ENCODE data around the gene TNNI2. TPM values are rescaled to one million over a fixed set of nuclear protein-coding genes. Genes with fewer than 3 reads are reported as not detected.

Gene TNNI2
- total and polyA plus RNA-seq, 9 donors, result 0.41 to 1.2 (median 0.66) TPM; not detected in 5

DNA sequence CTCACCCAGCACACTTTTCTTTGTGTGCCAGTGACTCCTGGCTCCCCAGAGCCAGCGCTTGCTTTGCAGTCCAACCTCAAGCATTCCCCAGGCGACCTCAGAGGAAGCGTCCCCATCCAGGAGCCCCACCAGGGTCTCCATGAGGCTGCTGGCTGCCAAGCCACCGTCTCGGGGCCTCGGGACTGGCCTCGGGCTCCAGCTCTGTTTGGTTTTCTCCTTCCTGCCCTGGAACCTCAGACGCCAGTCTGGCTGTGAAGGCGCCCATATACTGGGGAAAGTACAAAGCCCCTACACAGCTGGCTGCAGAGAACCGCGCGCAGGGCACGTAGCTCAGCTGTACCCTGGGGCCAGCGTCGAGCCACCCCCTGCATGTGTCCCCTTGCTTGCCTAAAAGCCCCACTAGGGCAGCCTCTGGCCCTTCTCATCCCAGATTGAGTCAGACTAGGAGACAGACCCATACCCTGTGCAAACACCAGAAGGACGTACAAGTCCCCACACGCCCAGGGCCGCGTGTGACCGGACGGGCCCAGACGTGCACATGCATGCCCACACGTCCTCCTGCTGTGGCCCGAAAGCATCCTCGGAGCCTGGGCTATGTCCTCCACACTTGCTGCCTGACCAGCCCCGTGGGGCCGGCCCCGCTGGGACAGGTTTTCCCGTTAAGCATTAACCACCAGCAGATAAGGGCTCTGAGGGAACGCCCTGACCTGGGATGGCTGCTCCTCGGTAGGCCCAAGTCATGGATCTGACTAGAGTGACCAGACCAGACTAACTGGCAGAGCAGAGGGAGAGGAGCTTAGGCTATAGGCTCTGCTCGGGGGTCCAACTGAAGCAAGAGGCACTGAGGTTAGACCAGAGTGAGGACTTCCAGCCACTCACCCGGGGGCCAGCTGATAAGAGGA is 8.2 kb upstream of the TNNI2 start:
- Histone ChIP-seq H3K36me3 (no peaks in the 10 kb centered on the region), H3K9me3 (no peaks in the 10 kb centered on the region), H3K4me3 (no peak overlapping the region), H3K4me1 (ENCODE audit: insufficient read depth) (no peaks in the 10 kb centered on the region), H3K27ac (no peak overlapping the region), H3K27me3 (no peaks in the 10 kb centered on the region)
- WGBS, 3 donors, result 71 to 77% (median 77%) methylated on average over 33 of the region's 33 CpGs
- DNase-seq, result no peak
- intact Hi-C loops (cut with DNase I), result loop anchor here in 1 of 4 donors (10.0 kb wide), 1 partner anchor 176 kb away; no protein-coding TSS in a partner anchor
- no peak for TF ChIP-seq EP300 (IDR thresholded peaks at IDR 0.05)
- TF ChIP-seq, protein P1, sequence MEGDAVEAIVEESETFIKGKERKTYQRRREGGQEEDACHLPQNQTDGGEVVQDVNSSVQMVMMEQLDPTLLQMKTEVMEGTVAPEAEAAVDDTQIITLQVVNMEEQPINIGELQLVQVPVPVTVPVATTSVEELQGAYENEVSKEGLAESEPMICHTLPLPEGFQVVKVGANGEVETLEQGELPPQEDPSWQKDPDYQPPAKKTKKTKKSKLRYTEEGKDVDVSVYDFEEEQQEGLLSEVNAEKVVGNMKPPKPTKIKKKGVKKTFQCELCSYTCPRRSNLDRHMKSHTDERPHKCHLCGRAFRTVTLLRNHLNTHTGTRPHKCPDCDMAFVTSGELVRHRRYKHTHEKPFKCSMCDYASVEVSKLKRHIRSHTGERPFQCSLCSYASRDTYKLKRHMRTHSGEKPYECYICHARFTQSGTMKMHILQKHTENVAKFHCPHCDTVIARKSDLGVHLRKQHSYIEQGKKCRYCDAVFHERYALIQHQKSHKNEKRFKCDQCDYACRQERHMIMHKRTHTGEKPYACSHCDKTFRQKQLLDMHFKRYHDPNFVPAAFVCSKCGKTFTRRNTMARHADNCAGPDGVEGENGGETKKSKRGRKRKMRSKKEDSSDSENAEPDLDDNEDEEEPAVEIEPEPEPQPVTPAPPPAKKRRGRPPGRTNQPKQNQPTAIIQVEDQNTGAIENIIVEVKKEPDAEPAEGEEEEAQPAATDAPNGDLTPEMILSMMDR (IDR thresholded peaks at IDR 0.05), result no peak
- TF ChIP-seq POLR2A (IDR thresholded peaks at IDR 0.05), result no peak

DNA sequence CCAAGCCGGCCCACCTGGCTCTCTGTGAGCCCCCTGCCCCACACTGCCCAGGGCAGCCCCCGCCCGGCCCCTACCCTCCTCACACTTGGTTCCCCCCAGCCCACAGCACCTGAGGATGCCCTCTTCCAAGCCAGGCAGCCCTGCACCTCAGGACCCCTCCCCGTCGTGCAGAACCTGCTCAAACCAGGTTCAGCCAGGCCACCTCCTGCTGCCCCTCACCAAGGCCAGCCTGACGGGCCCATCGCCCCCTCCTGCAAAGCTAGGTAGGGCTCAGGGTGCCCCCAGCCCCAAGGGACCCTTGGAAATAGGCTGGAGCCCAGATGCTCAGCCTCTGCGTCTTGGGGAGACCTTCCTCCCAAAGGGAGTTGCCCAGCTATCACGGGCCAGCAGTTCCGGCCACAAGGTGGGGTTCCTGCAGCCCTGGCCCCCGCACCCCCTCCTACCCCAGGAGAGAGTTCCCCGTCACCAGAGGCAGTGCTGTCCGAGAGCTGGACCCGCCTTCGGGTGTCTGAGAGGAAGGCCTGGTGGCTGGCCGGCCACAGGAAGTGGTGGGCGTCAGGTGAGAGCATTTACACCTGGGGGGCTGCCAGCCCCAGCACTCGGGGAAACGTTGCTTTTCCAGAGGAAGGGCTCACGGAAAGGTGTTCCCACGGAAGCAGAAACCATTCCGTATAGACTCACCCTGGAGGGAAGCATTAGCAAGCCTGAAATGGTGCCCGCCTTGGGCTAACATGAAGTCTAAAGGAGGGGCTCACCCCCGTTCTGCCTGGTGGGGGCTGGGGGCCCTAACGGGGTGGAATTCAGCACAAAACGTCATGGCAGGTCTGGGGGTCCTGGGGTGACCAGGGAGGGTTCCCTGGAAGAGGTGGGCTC is 7.2 kb upstream of the TNNI2 start:
- Histone ChIP-seq H3K4me1 (ENCODE audit: insufficient read depth) (no peaks in the 10 kb centered on the region), H3K36me3 (no peaks in the 10 kb centered on the region), H3K27me3 (no peaks in the 10 kb centered on the region), H3K9me3 (no peaks in the 10 kb centered on the region), H3K4me3 (no peak overlapping the region), H3K27ac (no peak overlapping the region)
- TF ChIP-seq POLR2A (IDR thresholded peaks at IDR 0.05), result no peak
- intact Hi-C loops (cut with DNase I), result loop anchor here in 3 of 4 donors (1.0 to 10.0 kb wide), 3 partner anchors 138 to 177 kb away; no protein-coding TSS in a partner anchor
- peak in 1 of 5 donors; percentile 9 for DNase-seq
- WGBS, 3 donors, result 74 to 78% (median 74%) methylated on average over 21 to 26 of the region's 26 CpGs

DNA sequence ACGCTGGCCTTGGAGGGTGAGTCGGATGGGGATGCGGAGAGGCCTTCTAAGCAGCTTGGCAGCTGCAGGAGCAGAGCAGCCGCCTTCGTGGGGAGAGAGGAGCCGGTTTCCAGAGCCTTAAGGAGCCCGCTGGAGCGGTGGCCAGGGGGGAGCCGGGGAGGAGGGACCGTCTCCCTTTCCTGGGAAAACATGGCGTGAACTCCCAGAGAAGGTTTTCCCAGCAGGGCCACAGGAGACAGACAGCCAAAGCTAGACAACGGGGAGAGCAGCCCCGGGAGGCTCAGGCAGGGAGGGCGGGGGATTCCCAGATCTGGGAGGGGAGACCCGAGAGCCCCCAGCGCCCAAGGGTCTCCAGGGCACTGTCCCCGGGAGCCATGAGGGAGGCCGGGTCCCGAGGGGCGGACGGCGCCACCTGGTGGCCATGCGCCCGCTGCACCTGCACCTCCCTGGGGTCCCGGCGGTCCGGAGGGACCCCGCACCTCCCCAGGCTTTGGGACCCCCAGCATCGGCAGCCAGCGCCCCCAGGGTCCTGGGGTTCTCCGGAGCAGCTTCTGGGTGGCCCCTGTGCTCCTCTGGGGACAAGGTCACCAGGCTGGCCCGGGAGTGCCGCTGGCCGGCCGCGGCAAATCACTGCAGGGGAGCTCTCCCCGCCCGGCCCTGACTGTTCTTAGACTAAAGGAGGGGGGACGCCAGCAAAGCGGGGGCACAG is 6.4 kb upstream of the TNNI2 start:
- Histone ChIP-seq H3K27me3 (no peaks in the 10 kb centered on the region), H3K4me1 (ENCODE audit: insufficient read depth) (no peaks in the 10 kb centered on the region), H3K27ac (no peak overlapping the region), H3K36me3 (no peaks in the 10 kb centered on the region), H3K9me3 (no peaks in the 10 kb centered on the region), H3K4me3 (no peak overlapping the region)
- DNase-seq, result peak; percentile 33 to 75 (median 62)
- TF ChIP-seq POLR2A (IDR thresholded peaks at IDR 0.05), result no peak
- TF ChIP-seq EP300 (IDR thresholded peaks at IDR 0.05), result no peak
- TF ChIP-seq, protein P1 (IDR thresholded peaks at IDR 0.05), result peak; percentile 82 to 96 (median 86)
- WGBS, 3 donors, result 17 to 23% (median 19%) methylated on average over 28 to 40 of the region's 40 CpGs
- intact Hi-C loops (cut with DNase I), result loop anchor here in 3 of 4 donors (1.0 to 10.0 kb wide), 3 partner anchors 139 to 178 kb away; no protein-coding TSS in a partner anchor

DNA sequence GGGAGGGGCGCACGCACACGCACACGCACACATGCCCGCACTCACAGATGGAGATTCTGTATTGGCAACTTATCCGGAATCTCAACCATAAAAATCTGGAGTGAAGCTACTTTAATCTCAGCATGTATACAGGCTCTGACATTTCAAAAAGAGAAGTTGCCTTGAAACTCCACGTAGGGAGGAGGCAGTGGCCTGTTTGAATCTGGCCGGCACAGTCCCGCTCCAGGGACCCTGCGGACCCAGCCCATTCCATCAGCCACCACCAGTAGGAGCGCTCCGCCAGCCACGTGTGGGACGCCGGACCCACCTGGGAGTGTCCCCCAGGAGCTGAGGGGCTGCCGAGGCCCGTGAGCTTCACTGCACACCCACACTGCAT is 5.9 kb upstream of the TNNI2 start:
- no peak overlapping the region for H3K4me3 ChIP-seq
- H3K9me3 ChIP-seq, result no peaks in the 10 kb centered on the region
- DNase-seq, result peak in 3 of 5 donors; percentile 8 to 35 (median 12)
- no peaks in the 10 kb centered on the region for H3K27me3 ChIP-seq
- H3K27ac ChIP-seq, result no peak overlapping the region
- 70 to 75% (median 71%) methylated on average over 17 of the region's 17 CpGs for WGBS, 3 donors
- TF ChIP-seq EP300 (IDR thresholded peaks at IDR 0.05), result no peak
- TF ChIP-seq, protein P1 (IDR thresholded peaks at IDR 0.05), result no peak
- no peak for TF ChIP-seq POLR2A (IDR thresholded peaks at IDR 0.05)
- H3K36me3 ChIP-seq, result no peaks in the 10 kb centered on the region
- intact Hi-C loops (cut with DNase I), result loop anchor here in 3 of 4 donors (1.0 to 10.0 kb wide), 3 partner anchors 140 to 178 kb away; no protein-coding TSS in a partner anchor
- peaks cover 1% of the 10 kb centered on the region for H3K4me1 ChIP-seq (ENCODE audit: insufficient read depth)
